Coronary artery (tissue), 2 donors: ENCODE data around the gene CCL2.

Experiments
- DNase-seq: peaks from one replicate; pipeline ENCODE4 v3.0.0-alpha.2; 2017; ENCODE audit warnings: low spot score
- H3K27ac ChIP-seq, 2 donors: fragments of 200-600 bp; sonication (generic); one replicate each; pipeline ENCODE4 v1.5.1; 2016 to 2019
- H3K4me3 ChIP-seq: fragments of 200-600 bp; sonication (generic); 2 replicates; pipeline ENCODE4 v1.5.1; 2016; ENCODE audit warnings: mild to moderate bottlenecking, moderate library complexity
- TF ChIP-seq, protein P1 (sequence below): fragments of 200-600 bp; sonication (generic); IDR thresholded peaks from one replicate; pipeline ENCODE4 v1.5.1; 2019; ENCODE audit warnings: antibody characterized with exemption

The CCL2 gene

DNA sequence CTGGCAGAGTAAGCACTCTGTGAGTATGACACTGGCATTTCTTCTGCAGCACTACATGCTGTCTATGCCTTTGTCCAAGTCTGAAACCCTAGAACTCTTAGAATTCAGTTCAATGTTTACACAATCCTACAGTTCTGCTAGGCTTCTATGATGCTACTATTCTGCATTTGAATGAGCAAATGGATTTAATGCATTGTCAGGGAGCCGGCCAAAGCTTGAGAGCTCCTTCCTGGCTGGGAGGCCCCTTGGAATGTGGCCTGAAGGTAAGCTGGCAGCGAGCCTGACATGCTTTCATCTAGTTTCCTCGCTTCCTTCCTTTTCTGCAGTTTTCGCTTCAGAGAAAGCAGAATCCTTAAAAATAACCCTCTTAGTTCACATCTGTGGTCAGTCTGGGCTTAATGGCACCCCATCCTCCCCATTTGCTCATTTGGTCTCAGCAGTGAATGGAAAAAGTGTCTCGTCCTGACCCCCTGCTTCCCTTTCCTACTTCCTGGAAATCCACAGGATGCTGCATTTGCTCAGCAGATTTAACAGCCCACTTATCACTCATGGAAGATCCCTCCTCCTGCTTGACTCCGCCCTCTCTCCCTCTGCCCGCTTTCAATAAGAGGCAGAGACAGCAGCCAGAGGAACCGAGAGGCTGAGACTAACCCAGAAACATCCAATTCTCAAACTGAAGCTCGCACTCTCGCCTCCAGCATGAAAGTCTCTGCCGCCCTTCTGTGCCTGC lies at the start of gene CCL2:
Gene CCL2 (plus strand): TSS at position 635 of the 730 bp plus-strand sequence. CDS start 65 bp downstream, at position 700.
- Histone ChIP-seq H3K4me3 (peak within 1 kb of the TSS; percentile 69), H3K27ac (peak within 1 kb of the TSS; percentile 84 to 91)
- TF ChIP-seq, protein P1, sequence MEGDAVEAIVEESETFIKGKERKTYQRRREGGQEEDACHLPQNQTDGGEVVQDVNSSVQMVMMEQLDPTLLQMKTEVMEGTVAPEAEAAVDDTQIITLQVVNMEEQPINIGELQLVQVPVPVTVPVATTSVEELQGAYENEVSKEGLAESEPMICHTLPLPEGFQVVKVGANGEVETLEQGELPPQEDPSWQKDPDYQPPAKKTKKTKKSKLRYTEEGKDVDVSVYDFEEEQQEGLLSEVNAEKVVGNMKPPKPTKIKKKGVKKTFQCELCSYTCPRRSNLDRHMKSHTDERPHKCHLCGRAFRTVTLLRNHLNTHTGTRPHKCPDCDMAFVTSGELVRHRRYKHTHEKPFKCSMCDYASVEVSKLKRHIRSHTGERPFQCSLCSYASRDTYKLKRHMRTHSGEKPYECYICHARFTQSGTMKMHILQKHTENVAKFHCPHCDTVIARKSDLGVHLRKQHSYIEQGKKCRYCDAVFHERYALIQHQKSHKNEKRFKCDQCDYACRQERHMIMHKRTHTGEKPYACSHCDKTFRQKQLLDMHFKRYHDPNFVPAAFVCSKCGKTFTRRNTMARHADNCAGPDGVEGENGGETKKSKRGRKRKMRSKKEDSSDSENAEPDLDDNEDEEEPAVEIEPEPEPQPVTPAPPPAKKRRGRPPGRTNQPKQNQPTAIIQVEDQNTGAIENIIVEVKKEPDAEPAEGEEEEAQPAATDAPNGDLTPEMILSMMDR, result no peak
- no peak for DNase-seq

DNA sequence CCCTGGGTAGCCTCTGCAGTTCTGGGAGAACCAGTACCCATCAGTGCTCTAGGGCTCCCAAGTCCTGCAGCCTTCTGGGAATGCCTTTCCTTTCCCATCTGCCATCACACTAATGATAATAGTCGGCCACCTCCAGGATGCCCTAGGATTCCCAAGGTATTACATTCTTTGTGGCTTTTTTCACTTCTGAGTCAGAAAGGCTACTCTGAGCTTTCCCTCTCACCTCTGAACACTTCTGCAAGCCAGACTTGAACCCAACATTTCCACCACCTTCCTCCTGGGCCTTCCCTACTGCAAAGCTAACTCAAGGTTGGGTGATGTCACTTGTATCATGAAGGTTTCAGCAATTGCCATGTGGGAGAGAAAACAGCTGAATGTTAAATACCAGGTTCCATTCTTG lies 49.7 kb upstream of the CCL2 start:
- H3K4me3 ChIP-seq, result no peak overlapping the region
- TF ChIP-seq, protein P1, result no peak
- no peak for DNase-seq
- no peak overlapping the region for H3K27ac ChIP-seq

DNA sequence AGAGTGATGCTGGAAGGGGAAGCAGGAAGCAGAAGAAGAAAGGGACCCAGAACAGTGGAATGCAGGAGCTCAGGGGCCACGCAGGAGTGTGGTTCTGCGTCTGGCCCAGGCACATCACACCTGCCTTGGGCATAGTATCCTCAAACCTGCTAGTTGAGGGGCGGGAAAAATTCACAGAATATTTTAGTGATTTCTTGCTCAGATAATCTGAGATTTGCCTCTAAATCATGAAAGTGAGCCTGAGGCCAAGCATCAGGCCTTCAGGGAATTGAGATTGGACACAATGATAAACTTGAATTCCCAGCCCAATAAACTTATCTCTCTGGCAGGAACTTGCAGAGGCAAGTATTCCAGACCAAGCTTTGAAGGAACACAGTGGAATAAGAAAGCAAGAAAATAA lies 48.5 kb upstream of the CCL2 start:
- H3K27ac ChIP-seq, result no peak overlapping the region
- TF ChIP-seq, protein P1, result no peak
- DNase-seq, result no peak
- no peak overlapping the region for H3K4me3 ChIP-seq

DNA sequence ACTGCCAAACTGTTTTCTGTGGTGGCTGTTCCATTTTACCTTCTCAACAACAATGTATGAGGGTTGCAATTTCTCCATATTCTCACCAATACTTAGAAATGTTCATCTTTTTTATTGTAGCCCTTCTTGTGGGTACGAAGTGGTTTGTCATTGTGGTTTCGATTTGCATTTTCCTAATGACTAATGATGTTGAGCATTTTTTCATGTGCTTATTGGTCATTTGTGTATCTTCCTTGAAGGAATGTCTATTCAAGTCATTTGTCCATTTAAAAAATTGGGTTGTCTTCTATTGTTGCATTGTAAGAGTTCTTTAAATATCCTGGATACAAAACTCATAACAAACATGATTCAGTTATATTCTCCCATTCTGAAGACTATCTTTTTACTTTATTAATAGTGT lies 47.5 kb upstream of the CCL2 start:
- TF ChIP-seq, protein P1, result no peak
- DNase-seq, result no peak
- H3K4me3 ChIP-seq, result no peak overlapping the region
- H3K27ac ChIP-seq, result no peak overlapping the region

DNA sequence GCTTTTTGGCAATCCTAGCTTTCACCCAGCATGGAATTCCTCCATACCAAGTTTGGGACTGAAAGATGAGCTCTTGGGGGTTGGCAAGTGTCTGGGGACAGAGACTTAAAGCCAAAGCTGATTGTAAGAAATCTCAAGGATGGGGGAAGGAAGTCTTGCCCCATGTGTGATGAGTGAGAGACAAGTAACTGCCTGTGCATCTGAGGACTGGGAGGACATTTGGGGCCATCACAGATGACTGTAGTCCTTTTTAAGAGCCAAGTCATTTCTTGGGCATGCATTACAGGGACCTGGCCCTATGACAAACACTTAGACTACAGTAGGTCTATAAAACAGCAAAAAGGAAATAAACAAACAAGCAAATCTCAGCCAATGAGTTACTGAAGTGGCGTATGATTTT lies 36.3 kb upstream of the CCL2 start:
- TF ChIP-seq, protein P1, result no peak
- Histone ChIP-seq H3K4me3 (no peak overlapping the region), H3K27ac (no peak overlapping the region)
- no peak for DNase-seq

DNA sequence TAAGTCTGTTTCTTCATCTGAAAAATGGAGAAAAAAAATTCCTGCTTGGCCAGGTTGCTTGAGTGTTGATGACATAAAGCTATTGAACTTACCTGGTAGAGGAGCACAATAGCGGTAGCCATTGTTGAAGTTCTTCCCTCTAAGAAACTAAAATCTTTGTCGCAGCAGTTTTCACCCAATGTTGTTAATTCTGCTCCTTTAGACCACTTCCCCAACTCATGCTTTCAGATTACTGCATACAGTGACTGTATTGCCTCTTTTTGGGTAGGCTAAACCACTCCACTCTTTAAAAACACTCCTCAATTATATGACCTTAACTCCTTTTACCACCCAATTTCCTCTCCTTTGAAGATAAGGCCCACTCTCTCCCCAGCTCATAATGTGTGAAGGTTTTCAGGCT lies 35.7 kb upstream of the CCL2 start:
- DNase-seq, result no peak
- TF ChIP-seq, protein P1, result no peak
- H3K27ac ChIP-seq, result no peak overlapping the region
- no peak overlapping the region for H3K4me3 ChIP-seq

DNA sequence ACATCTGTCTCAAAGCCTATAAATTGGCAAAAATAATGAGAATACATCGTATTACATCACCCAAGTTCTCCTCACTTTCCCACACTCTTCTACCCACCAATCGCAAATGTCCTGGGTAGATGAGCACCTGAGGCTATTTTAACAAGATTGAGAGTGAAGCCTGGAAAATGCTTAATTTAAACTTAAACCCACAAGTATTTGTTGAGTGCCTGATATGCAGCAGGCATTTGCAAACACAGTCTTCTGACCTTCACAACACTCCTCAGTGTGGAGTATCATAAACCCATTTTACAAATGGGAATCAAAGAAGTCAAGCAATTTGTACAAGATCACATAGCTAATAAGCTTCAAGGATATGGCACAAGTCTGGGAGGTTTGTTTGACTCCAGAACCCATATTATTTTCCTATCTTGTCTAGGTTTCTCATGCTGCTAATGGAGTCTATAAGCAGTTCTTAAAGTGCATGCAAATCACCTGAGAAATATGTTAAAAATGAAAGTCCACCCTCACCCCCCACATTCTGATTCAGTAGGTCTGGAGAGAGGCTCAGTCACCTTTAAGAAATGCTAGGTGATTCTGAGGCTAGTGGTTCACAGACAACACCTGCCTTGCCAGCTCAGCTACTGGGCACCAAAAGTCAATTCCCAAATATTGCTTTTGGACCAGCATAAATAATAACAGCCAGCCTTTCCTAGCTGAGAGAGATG lies 34.9 kb upstream of the CCL2 start:
- TF ChIP-seq, protein P1, result no peak
- DNase-seq, result no peak
- H3K27ac ChIP-seq, result peak overlapping the region in 1 of 2 donors; percentile 24
- no peak overlapping the region for H3K4me3 ChIP-seq
